GM12864 (cell line): ENCODE data around the gene FMR1NB.

Experiments
- DNase-seq: peaks from one replicate; pipeline ENCODE4 v3.0.0-alpha.2; 2011; ENCODE audit warnings: low read depth
- H3K4me3 ChIP-seq: 2 replicates; pipeline ENCODE4 v1.5.1; 2011; ENCODE audit warnings: mild to moderate bottlenecking, low read depth, low read length, control low read depth
- TF ChIP-seq, protein P1 (sequence below): IDR thresholded peaks from 2 replicates; pipeline ENCODE4 v1.5.1; 2011; ENCODE audit warnings: low read depth, mild to moderate bottlenecking, moderate library complexity, low read length, control low read depth, inconsistent platforms; ENCODE audit errors: missing control alignments

The FMR1NB gene

DNA sequence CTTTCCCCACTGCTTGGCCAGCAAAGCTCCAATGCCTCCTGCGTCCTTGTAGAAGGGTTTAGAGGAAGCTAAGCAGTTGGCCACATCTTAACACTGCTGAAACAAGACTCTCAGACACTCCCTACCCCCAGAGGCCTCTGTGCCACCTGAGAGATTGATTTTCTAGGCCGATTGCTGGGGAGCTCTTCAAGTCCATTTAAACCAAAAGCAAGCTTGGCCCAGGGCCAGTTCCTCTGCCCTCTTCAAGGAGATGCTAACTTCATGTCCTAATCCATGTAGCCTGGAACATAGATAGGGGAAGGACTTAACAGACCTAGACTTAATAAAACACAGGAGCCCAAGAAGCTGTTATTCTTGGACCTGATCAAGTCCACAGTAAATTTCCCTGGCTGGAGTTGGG, 27.2 kb upstream of the FMR1NB start:
- no peak overlapping the region for H3K4me3 ChIP-seq
- TF ChIP-seq, protein P1, sequence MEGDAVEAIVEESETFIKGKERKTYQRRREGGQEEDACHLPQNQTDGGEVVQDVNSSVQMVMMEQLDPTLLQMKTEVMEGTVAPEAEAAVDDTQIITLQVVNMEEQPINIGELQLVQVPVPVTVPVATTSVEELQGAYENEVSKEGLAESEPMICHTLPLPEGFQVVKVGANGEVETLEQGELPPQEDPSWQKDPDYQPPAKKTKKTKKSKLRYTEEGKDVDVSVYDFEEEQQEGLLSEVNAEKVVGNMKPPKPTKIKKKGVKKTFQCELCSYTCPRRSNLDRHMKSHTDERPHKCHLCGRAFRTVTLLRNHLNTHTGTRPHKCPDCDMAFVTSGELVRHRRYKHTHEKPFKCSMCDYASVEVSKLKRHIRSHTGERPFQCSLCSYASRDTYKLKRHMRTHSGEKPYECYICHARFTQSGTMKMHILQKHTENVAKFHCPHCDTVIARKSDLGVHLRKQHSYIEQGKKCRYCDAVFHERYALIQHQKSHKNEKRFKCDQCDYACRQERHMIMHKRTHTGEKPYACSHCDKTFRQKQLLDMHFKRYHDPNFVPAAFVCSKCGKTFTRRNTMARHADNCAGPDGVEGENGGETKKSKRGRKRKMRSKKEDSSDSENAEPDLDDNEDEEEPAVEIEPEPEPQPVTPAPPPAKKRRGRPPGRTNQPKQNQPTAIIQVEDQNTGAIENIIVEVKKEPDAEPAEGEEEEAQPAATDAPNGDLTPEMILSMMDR: no peak
- no peak for DNase-seq

- no peak for DNase-seq
- TF ChIP-seq, protein P1: no peak
- no peak overlapping the region for H3K4me3 ChIP-seq
Observed at GRCh38 chrX:147957291-147957690, 23.8 kb upstream of the FMR1NB start.

DNA sequence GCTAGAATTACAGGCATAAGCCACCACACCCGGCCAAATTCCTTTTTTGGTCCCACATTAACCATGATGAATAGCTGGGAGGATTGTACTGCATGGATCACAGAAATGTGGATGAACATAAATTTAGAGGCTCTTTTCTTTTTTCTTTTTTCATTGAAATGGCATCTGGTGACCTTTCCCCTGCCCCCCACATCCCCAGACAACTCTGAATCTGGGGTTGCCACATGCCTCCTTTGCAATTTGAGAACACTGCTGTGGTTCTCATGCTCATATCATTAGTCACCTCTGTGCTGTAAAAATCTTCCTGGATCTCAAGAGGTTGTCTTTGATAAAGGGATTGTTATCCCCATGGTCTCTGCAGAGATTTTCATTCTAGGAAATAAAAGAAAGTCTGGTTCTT, 22.8 kb upstream of the FMR1NB start:
- no peak for DNase-seq
- H3K4me3 ChIP-seq: no peak overlapping the region

DNA sequence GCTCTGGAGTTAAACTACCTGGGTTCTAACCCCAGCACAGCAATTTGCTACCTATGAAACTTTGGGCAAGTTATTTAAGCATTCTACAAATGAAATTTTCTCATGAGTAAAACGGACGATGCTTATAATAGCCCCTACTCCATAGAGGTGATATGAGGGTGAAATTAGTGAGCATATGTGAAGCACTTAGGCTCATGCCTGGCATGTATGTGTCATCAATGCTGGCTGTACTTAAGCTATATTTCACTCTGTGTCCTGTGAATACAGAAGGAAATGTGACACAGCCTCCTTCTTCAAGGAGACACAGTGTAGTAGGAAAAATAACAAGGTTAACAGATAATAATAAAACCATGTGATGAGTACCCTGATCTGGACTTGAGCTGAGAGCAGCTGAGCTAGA, 20.4 kb upstream of the FMR1NB start:
- no peak overlapping the region for H3K4me3 ChIP-seq
- DNase-seq: no peak
- TF ChIP-seq, protein P1: no peak

More for the DNA sequence above, 22.8 kb upstream of the FMR1NB start:
- TF ChIP-seq, protein P1: no peak

DNA sequence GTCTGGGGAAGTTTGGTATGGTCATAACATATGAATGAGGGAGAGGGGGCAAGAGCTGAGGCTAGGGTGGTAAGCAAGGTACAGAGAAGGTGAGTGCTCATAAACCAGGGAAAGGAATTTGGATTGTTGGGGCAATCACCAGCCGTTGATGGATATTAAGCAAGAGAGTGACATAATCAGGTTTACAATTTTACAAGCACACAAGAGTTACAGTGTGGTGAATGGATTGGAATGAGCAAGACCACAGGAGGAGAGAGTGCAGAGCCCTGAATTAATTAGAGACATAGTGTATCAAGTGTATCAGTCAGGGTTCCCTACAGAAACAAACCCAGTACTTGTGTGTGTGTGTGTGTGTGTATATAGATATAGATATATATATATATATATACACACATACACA, 18.7 kb upstream of the FMR1NB start:
- DNase-seq: no peak
- TF ChIP-seq, protein P1: no peak
- H3K4me3 ChIP-seq: no peak overlapping the region

DNA sequence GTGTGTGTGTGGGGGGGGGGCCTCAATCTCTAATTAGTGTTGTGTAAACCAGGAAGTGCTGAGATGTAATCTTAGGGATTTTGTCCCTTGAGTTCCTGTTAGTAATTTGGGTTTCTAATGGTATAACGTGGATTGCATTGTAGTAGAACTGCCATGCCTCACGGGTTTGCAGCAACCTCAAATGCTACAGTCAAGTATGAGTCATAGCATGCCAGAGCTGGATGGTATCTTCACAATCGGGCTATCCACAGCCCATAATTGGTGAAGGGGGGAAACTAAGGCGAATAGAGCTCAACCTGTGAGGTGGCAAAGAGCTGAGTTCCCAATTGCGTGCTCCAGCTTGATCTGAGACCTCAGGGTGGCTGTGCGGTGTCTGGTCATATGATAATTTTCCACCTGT, 2.2 kb upstream of the FMR1NB start:
- TF ChIP-seq, protein P1: no peak
- no peak for DNase-seq
- H3K4me3 ChIP-seq: no peak overlapping the region

- no peak for DNase-seq
- TF ChIP-seq, protein P1: no peak
- H3K4me3 ChIP-seq: no peak overlapping the region
Observed at GRCh38 chrX:148020329-148020728, 39.2 kb downstream of the FMR1NB start.
